Endodermal cell (in vitro differentiated cells): Measurements from ENCODE around the gene FAM227B. TPM values are rescaled to one million over a fixed set of nuclear protein-coding genes. Genes with fewer than 3 reads are reported as not detected.
A peak's percentile ranks its signal among the peaks of the same experiment; 100 is the strongest.

ENCODE experiments used
- DNase-seq: peaks from one replicate; pipeline ENCODE4 v3.0.0-alpha.2; 2017
- H3K27ac ChIP-seq: 2 replicates; pipeline ENCODE4 v1.5.1; 2013; ENCODE audit warnings: mild to moderate bottlenecking, low read depth, low read length, moderate library complexity
- H3K27me3 ChIP-seq: 2 replicates; pipeline ENCODE4 v1.6.1; 2013; ENCODE audit warnings: mild to moderate bottlenecking, low read length, moderate library complexity; ENCODE audit not compliant: insufficient read depth, control insufficient read depth, poor library complexity, severe bottlenecking
- H3K36me3 ChIP-seq: 2 replicates; pipeline ENCODE4 v1.7.0; 2013; ENCODE audit warnings: mild to moderate bottlenecking, low read length, moderate library complexity; ENCODE audit not compliant: control insufficient read depth, insufficient read depth
- H3K4me1 ChIP-seq: one replicate; pipeline ENCODE4 v1.7.0; 2013; ENCODE audit warnings: low read length; ENCODE audit not compliant: control insufficient read depth, insufficient read depth
- H3K4me3 ChIP-seq: 2 replicates; pipeline ENCODE4 v1.5.1; 2013; ENCODE audit warnings: mild to moderate bottlenecking, low read length, moderate library complexity
- H3K9ac ChIP-seq: 2 replicates; pipeline ENCODE4 v1.6.1; 2013; ENCODE audit warnings: mild to moderate bottlenecking, low read length, moderate library complexity; ENCODE audit not compliant: poor library complexity, severe bottlenecking; ENCODE audit errors: extremely low read depth
- H3K9me3 ChIP-seq: 2 replicates; pipeline ENCODE4 v1.6.1; 2013; ENCODE audit warnings: mild to moderate bottlenecking, low read length, moderate library complexity; ENCODE audit not compliant: control insufficient read depth
- H3K27ac Mint-ChIP-seq: 2 replicates; pipeline ENCODE4 v1.8.0; 2020; ENCODE audit warnings: mixed read lengths
- H3K27me3 Mint-ChIP-seq: 2 replicates; pipeline ENCODE4 v1.8.0; 2021; ENCODE audit warnings: mild to moderate bottlenecking, mixed read lengths; ENCODE audit not compliant: insufficient read depth
- H3K36me3 Mint-ChIP-seq: 2 replicates; pipeline ENCODE4 v1.8.0; 2020; ENCODE audit warnings: low read depth, mixed read lengths
- H3K4me1 Mint-ChIP-seq: 2 replicates; pipeline ENCODE4 v1.8.0; 2020; ENCODE audit warnings: mixed read lengths
- H3K4me3 Mint-ChIP-seq: 2 replicates; pipeline ENCODE4 v1.8.0; 2020; ENCODE audit warnings: mild to moderate bottlenecking, moderate library complexity, mixed read lengths
- H3K9me3 Mint-ChIP-seq: 2 replicates; pipeline ENCODE4 v1.8.0; 2020; ENCODE audit warnings: mild to moderate bottlenecking, mixed read lengths
- WGBS, 2 experiments: methylation state at CpG; one replicate each; pipeline versions ENCODE4 v1.1.5 to v1.1.7; 2013; ENCODE audit warnings: missing lambda C conversion rate in 2 of 2, mixed read lengths in 1 of 2; ENCODE audit not compliant: insufficient coverage in 1 of 2, insufficient read length in 1 of 2; 5-methylcytosine and 5-hydroxymethylcytosine counted together
- total RNA-seq, 2 donors: library from RNA; stranded (reverse); fragmentation: NEBNext Ultra II Directional in 1 of 2; extraction: Animal tissue kit (Norgen Biotek cat#: 25700) in 1 of 2; gene quantifications; 2 replicates in 1 of 2; 3 replicates in 1 of 2; pipeline ENCODE4 v1.2.1, GENCODE V29; 2021
- TF ChIP-seq, protein P1 (sequence below): fragments of 200-600 bp; sonication (generic); conservative IDR thresholded peaks from 2 replicates; pipeline ENCODE4 v1.5.0; 2021; ENCODE audit warnings: antibody characterized with exemption, mild to moderate bottlenecking

FAM227B gene
- total RNA-seq, 2 donors from 2014 or later: 7.5 to 8.5 TPM

- peak overlapping the region; percentile 38 for H3K27ac Mint-ChIP-seq
- H3K27me3 Mint-ChIP-seq: no peaks in the 10 kb centered on the region
- Histone ChIP-seq H3K4me1 (peaks cover 3% of the 10 kb centered on the region), H3K27ac (no peak overlapping the region), H3K9ac (no peak overlapping the region), H3K36me3 (peaks cover 4% of the 10 kb centered on the region), H3K4me3 (no peak overlapping the region), H3K27me3 (no peaks in the 10 kb centered on the region), H3K9me3 (no peaks in the 10 kb centered on the region)
- DNase-seq: no peak
- no peak overlapping the region for H3K4me3 Mint-ChIP-seq
- H3K9me3 Mint-ChIP-seq: no peaks in the 10 kb centered on the region
- TF ChIP-seq, protein P1, sequence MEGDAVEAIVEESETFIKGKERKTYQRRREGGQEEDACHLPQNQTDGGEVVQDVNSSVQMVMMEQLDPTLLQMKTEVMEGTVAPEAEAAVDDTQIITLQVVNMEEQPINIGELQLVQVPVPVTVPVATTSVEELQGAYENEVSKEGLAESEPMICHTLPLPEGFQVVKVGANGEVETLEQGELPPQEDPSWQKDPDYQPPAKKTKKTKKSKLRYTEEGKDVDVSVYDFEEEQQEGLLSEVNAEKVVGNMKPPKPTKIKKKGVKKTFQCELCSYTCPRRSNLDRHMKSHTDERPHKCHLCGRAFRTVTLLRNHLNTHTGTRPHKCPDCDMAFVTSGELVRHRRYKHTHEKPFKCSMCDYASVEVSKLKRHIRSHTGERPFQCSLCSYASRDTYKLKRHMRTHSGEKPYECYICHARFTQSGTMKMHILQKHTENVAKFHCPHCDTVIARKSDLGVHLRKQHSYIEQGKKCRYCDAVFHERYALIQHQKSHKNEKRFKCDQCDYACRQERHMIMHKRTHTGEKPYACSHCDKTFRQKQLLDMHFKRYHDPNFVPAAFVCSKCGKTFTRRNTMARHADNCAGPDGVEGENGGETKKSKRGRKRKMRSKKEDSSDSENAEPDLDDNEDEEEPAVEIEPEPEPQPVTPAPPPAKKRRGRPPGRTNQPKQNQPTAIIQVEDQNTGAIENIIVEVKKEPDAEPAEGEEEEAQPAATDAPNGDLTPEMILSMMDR: no peak
- H3K36me3 Mint-ChIP-seq: peaks cover 4% of the 10 kb centered on the region
- WGBS, 2 experiments: 88 to 90% methylated on average over 3 of the region's 4 CpGs
- peaks cover 17% of the 10 kb centered on the region for H3K4me1 Mint-ChIP-seq
Measured at GRCh38 chr15:49327927-49328326, 292.7 kb downstream of the FAM227B start.

DNA sequence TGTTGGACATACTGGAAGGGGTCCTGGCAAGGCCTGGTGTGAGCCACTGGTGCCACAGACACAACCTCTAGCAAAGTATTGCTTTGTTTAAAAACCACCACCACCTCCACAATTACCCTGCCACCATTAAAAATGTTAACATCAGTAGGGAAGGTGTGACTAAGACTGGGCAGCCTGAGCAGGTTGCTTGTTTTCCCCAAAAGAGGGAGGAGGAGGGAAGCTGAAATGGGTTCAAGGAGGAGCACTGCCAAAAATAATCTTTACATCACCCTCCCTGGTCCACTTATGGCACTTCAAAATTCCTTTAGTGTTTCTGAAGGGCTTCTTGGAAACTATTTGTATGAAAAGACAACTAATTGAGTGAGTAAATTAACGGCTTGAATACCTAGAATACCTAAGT lies 297.4 kb downstream of the FAM227B start:
- no peaks in the 10 kb centered on the region for H3K9me3 Mint-ChIP-seq
- Histone ChIP-seq H3K4me1 (no peaks in the 10 kb centered on the region), H3K9ac (no peak overlapping the region), H3K36me3 (peaks cover 4% of the 10 kb centered on the region), H3K9me3 (no peaks in the 10 kb centered on the region), H3K27ac (no peak overlapping the region), H3K27me3 (no peaks in the 10 kb centered on the region), H3K4me3 (no peak overlapping the region)
- H3K4me3 Mint-ChIP-seq: no peak overlapping the region
- WGBS, 2 experiments: 100% methylated on average over 1 of the region's 1 CpG; no CpG with 5 or more reads in 1 of the 2 experiments
- H3K36me3 Mint-ChIP-seq: peaks cover 16% of the 10 kb centered on the region
- H3K27me3 Mint-ChIP-seq: no peaks in the 10 kb centered on the region
- TF ChIP-seq, protein P1: no peak
- H3K27ac Mint-ChIP-seq: no peak overlapping the region
- DNase-seq: no peak
- peaks cover 8% of the 10 kb centered on the region for H3K4me1 Mint-ChIP-seq

DNA sequence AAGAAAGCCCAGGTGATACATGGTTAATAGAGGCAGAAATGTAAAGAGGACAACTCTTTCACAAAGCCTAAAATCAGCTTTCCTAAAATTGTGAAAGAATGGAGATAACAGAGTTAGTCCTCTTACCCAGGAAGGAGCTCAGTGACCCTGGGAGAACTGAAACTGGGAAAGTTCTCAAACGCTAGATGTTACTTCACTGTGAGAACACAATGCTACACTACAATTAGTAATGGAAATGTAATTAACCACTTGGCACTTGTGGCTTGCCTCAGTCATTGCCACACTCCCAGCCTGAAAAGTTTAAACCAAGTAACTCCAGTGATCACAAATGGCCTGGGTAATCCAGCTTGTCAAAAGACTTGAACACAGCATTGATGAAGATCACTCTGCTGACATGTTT lies 300.3 kb downstream of the FAM227B start:
- Mint-ChIP-seq H3K27me3 (no peaks in the 10 kb centered on the region), H3K4me1 (peaks cover 13% of the 10 kb centered on the region), H3K9me3 (no peaks in the 10 kb centered on the region), H3K4me3 (no peak overlapping the region), H3K27ac (no peak overlapping the region), H3K36me3 (peaks cover 16% of the 10 kb centered on the region)
- no peak overlapping the region for H3K9ac ChIP-seq
- H3K4me3 ChIP-seq: no peak overlapping the region
- WGBS, 2 experiments: 86% methylated on average over 1 of the region's 1 CpG; no CpG with 5 or more reads in 1 of the 2 experiments
- DNase-seq: no peak
- no peak overlapping the region for H3K27ac ChIP-seq
- H3K36me3 ChIP-seq: no peaks in the 10 kb centered on the region
- TF ChIP-seq, protein P1: no peak
- no peaks in the 10 kb centered on the region for H3K9me3 ChIP-seq
- H3K27me3 ChIP-seq: no peaks in the 10 kb centered on the region
- peaks cover 3% of the 10 kb centered on the region for H3K4me1 ChIP-seq
